K562 (cell line): ENCODE measurements around the gene OR10C1. TPM values are rescaled to one million over a fixed set of nuclear protein-coding genes. Genes with fewer than 3 reads are reported as not detected.

Source experiments
- ATAC-seq: fragments of 200-7000 bp; cut with Tn5 transposase; 3 replicates; pipeline ENCODE4 v1.9.1; 2020; ENCODE audit warnings: moderate library complexity
- BruUV-seq: library from RNA; stranded (reverse); fragments of 400-500 nt; replicated peaks from 2 replicates; lab custom pipeline; 2021; lab: Mats Ljungman, UMichigan
- CTCF ChIA-PET: fragments of 300-600 bp; formaldehyde crosslinking; extraction: SDS; loops from one replicate; lab custom pipeline; 2021; ENCODE audit warnings: low intra/inter-chr PET ratio; lab: Yijun Ruan, JAX
- POLR2A ChIA-PET: fragments of 300-600, 350-650 bp; sonication (Branson Sonifier 250); formaldehyde crosslinking; extraction: SDS; loops from one replicate; lab custom pipeline; 2021; ENCODE audit warnings: antibody characterized with exemption, inconsistent platforms; lab: Yijun Ruan, JAX
- DNase-seq, 4 experiments: peaks; one replicate each; pipeline versions ENCODE4 v3.0.0 to v3.0.0-alpha.2; 2011 to 2018; ENCODE audit warnings: low spot score in 3 of 4, mixed read lengths in 3 of 4; ENCODE audit errors: extremely low read depth in 1 of 4
- FAIRE-seq: peaks from 2 replicates; lab custom pipeline; 2011; peaks lifted over from hg19 to GRCh38; lab: Jason Lieb, UNC
- H2AFZ ChIP-seq: 2 replicates; pipeline ENCODE4 v1.6.0; 2011; ENCODE audit warnings: low read depth, low read length, control low read depth, inconsistent platforms
- H3K27ac ChIP-seq: fragments of 200-600 bp; 3 replicates; pipeline ENCODE4 v1.8.0; 2011; ENCODE audit warnings: low read depth, mild to moderate bottlenecking, control low read depth, inconsistent platforms, low read length, moderate library complexity, mixed read lengths; ENCODE audit errors: extremely low read depth
- H3K27me3 ChIP-seq, 2 experiments: fragments of 300-600 bp in 1 of 2; 2 replicates in 1 of 2; 3 replicates in 1 of 2; pipeline versions ENCODE4 v1.6.0 to v1.8.0; 2011; ENCODE audit warnings: inconsistent platforms in 2 of 2, low read length in 2 of 2, mild to moderate bottlenecking in 1 of 2, mixed read lengths in 1 of 2, moderate library complexity in 1 of 2; ENCODE audit not compliant: control insufficient read depth in 2 of 2, insufficient read depth in 2 of 2
- H3K36me3 ChIP-seq: fragments of 300-600 bp; 3 replicates; pipeline ENCODE4 v1.8.0; 2011; ENCODE audit warnings: mild to moderate bottlenecking, low read length, inconsistent platforms; ENCODE audit not compliant: control insufficient read depth, insufficient read depth
- H3K4me1 ChIP-seq, 2 experiments: fragments of 200-600 bp in 1 of 2; replicated peaks in 1 of 2; 2 replicates in 1 of 2; 3 replicates in 1 of 2; pipeline versions ENCODE4 v1.5.1 to v1.8.0; 2011; ENCODE audit warnings: inconsistent platforms in 2 of 2, low read length in 2 of 2, mild to moderate bottlenecking in 1 of 2, mixed read lengths in 1 of 2, moderate library complexity in 1 of 2; ENCODE audit not compliant: control insufficient read depth in 2 of 2, insufficient read depth in 2 of 2
- H3K4me2 ChIP-seq: 2 replicates; pipeline ENCODE4 v1.6.1; 2011; ENCODE audit warnings: low read length, control low read depth, inconsistent platforms, mixed read lengths; ENCODE audit not compliant: insufficient read depth
- H3K4me3 ChIP-seq: fragments of 200-600 bp; sonication (generic), shearing (Covaris generic); 2 replicates; pipeline ENCODE4 v1.5.1; 2016; ENCODE audit warnings: control low read depth, inconsistent platforms
- H3K79me2 ChIP-seq: fragments of 200-600 bp; 3 replicates; pipeline ENCODE4 v1.8.0; 2011; ENCODE audit warnings: low read length, inconsistent platforms; ENCODE audit not compliant: control insufficient read depth, insufficient read depth
- H3K9ac ChIP-seq, 2 experiments: 2 replicates each; pipeline versions ENCODE4 v1.6.0 to v1.6.1; 2011; ENCODE audit warnings: low read depth in 2 of 2, low read length in 2 of 2, control low read depth in 1 of 2, inconsistent platforms in 1 of 2, mild to moderate bottlenecking in 1 of 2, mixed read lengths in 1 of 2; ENCODE audit not compliant: insufficient read depth in 1 of 2
- H3K9me1 ChIP-seq: one replicate; pipeline ENCODE4 v1.6.0; 2011; ENCODE audit warnings: inconsistent platforms, mild to moderate bottlenecking, low read length, moderate library complexity; ENCODE audit not compliant: control insufficient read depth, insufficient read depth
- H3K9me3 ChIP-seq: replicated peaks from 2 replicates; pipeline ENCODE4 v1.5.1; 2011; ENCODE audit warnings: low read depth, low read length, inconsistent platforms; ENCODE audit not compliant: control insufficient read depth, insufficient read depth
- H4K20me1 ChIP-seq: replicated peaks from 2 replicates; pipeline ENCODE4 v1.6.1; 2011; ENCODE audit warnings: low read length, inconsistent platforms, mixed read lengths; ENCODE audit not compliant: control insufficient read depth, insufficient read depth
- HDAC2 ChIP-seq: fragments of 450-650 bp; IDR thresholded peaks from 2 replicates; pipeline ENCODE4 v1.6.1; 2016; ENCODE audit warnings: mild to moderate bottlenecking
- MECOM ChIP-seq: fragments of 250-450 bp; sonication (Bioruptor Pico); IDR thresholded peaks from 2 replicates; pipeline ENCODE4 v1.8.0; 2022; ENCODE audit warnings: inconsistent platforms
- NR2F6 ChIP-seq: fragments of 450-650 bp; formaldehyde crosslinking; IDR thresholded peaks from 2 replicates; pipeline ENCODE4 v1.4.0; 2020; ENCODE audit warnings: mild to moderate bottlenecking
- NRF1 ChIP-seq, 2 experiments: fragments of 450-650 bp; IDR thresholded peaks in 1 of 2; conservative IDR thresholded peaks in 1 of 2; 2 replicates each; pipeline ENCODE4 v1.6.1; 2014; ENCODE audit warnings: mild to moderate bottlenecking in 2 of 2
- RNF219 ChIP-seq: fragments of 250-450 bp; sonication (Bioruptor Pico); IDR thresholded peaks from 2 replicates; pipeline ENCODE4 v1.5.0; 2022; ENCODE audit warnings: mild to moderate bottlenecking
- WGBS: fragments of 100-300 bp; shearing (Covaris generic); methylation state at CpG from one replicate; pipeline ENCODE4 v1.1.6; 2016; ENCODE audit warnings: low coverage, mixed read lengths; ENCODE audit not compliant: insufficient coverage; ENCODE audit errors: missing lambda C conversion rate; 5-methylcytosine and 5-hydroxymethylcytosine counted together
- in situ Hi-C: fragments of 300-500 bp; cut with MboI; formaldehyde crosslinking; loops from 4 replicates; pipeline ENCODE4 v1.15.0; 2018; ENCODE audit warnings: inconsistent platforms, mixed read lengths
- intact Hi-C: fragments of 100-400 bp; cut with micrococcal nuclease; formaldehyde crosslinking; loops from 2 replicates; pipeline ENCODE4 v1.14.2; 2022
- polyA plus RNA-seq, 8 experiments: library from polyadenylated mRNA; depleted of rRNA in 4 of 8; stranded (reverse) in 5 of 8; unstranded in 3 of 8; fragments of >200 nt; fragmentation: Nextera tagmentation in 2 of 8; fragmentation: Illumina TruSeq in 1 of 8; extraction: Ambion mirVana in 2 of 8; extraction: Trizol in 1 of 8; gene quantifications; 2 replicates each; pipeline versions ENCODE4 v1.2.1 to v1.2.3, GENCODE V29; 2011 to 2014; ENCODE audit warnings: inconsistent platforms in 1 of 8, missing spikeins in 1 of 8
- total RNA-seq, 7 experiments: library from RNA; depleted of rRNA in 6 of 7; stranded (reverse); fragments of >200 nt in 6 of 7; fragmentation: Illumina TruSeq in 2 of 7; extraction: Trizol in 2 of 7; gene quantifications; 2 replicates each; pipeline versions ENCODE4 v1.2.1 to v1.2.3, GENCODE V29; 2011 to 2021; ENCODE audit warnings: low replicate concordance in 1 of 7

The OR10C1 gene
- total and polyA plus RNA-seq, 9 of the 15 experiments (the other 6 are each of a cell fraction or from before 2014, with no cell fraction given) = not detected

- ATAC-seq (no peak), FAIRE-seq (no peak), DNase-seq (no peak)
- H3K9me1 ChIP-seq = no peaks in the 10 kb centered on the region
- no peaks in the 10 kb centered on the region for H3K4me1 ChIP-seq
- POLR2A ChIA-PET = no interaction called here
- in situ Hi-C loops = no loop called here
- H4K20me1 ChIP-seq = no peaks in the 10 kb centered on the region
- no peak within 1 kb of the TSS for H3K27ac ChIP-seq
- CTCF ChIA-PET = no interaction called here
- no peak within 1 kb of the TSS for H3K4me3 ChIP-seq
- TF ChIP-seq HDAC2 (no peak), RNF219 (CRISPR knock-in tag) (no peak), NRF1 (conservative IDR thresholded peaks at IDR 0.05 in 1 of 2, IDR thresholded peaks at IDR 0.05 in 1 of 2) (no peak), MECOM (CRISPR knock-in tag) (no peak), NR2F6 (CRISPR knock-in tag) (no peak)
- no peaks in the 10 kb centered on the region for H3K79me2 ChIP-seq
- no TSS peak for BruUV-seq
- no peak within 1 kb of the TSS for H3K4me2 ChIP-seq
- H3K9me3 ChIP-seq = no peaks in the 10 kb centered on the region
- H2AFZ ChIP-seq = no peak within 1 kb of the TSS
- WGBS = 0% methylated on average over 2 of the region's 2 CpGs
- H3K9ac ChIP-seq = no peak within 1 kb of the TSS
- intact Hi-C loops = no loop called here
- H3K27me3 ChIP-seq = peaks cover 5 to 6% of the 10 kb centered on the region in 2 experiments; a peak in 4 of 5 replicates
- no peaks in the 10 kb centered on the region for H3K36me3 ChIP-seq
These were observed 17.9 kb downstream of the OR10C1 start, which contains the start of the genes OR11A1 and OR2H1 for GRCh38 chr6:29456971-29457370. TSS of gene OR11A1 (minus strand) at chr6:29457071. CDS start at chr6:29427641, 29,430 bp downstream. TSS of gene OR2H1 (plus strand) at chr6:29457155. CDS start at chr6:29461770, 4,615 bp downstream.
